ENCODE measurements around the gene CLIP2.

CLIP2 gene

DNA sequence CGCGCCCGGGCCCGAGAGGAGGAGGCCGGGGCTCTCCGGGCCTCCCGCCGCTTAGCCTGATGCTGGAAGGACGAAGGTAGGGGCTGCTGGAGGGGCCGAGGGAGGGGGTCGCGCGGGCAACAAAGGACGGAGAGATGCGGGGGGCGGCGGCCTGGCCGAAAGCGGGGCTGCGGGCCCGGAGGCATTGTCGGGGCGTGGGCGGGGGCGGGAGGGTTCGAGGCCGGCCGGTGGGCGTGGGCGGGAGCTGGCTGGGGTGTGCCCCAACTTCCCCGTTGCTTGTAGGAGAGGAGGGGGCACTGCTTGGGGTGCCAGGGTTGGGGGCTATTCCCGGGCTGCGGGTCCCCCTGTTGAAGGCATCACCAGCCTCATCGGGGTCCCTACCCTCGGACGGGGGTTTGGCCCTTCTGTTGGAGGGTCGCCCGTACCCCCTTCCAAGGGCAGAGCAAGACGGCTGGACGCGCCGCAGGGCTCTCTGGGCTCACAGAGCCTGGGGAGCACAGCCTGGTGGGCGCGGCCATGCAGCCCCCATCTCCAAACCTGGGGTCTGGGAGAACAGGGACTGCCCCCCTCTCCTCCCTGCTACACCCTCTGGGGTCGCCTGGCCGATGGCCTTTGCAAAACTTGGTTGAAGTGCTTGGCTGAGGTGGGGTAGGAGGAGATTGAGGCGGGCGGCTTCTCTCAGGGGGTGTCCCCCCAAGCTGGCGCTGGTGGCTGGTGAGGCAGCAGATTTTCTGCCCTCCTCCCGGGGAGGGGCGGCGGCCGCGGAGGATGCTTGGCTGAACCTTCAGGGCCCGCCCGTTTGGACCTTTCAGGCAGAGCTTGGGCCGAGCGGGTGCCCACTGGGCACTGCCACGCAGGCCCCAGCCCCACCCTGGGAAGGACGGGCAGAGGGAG is 699 bp downstream of the CLIP2 start:
- Histone ChIP-seq H4K20me1 (ENCODE audit: insufficient read depth, low read length) (peaks cover 29% of the 10 kb centered on the region), H3K9me3 (ENCODE audit: insufficient read depth, low read length, severe bottlenecking) (no peaks in the 10 kb centered on the region), H3K4me2 (ENCODE audit: insufficient read depth, low read length) (peak overlapping the region; percentile 77), H2AFZ (ENCODE audit: low read depth, low read length) (peak overlapping the region; percentile 80), H3K9ac (ENCODE audit: low read depth, low read length) (peak overlapping the region; percentile 84), H3K79me2 (ENCODE audit: insufficient read depth, low read length) (peaks cover 10% of the 10 kb centered on the region), H3K27me3 (ENCODE audit: insufficient read depth, low read length, poor library complexity) (peaks cover 14% of the 10 kb centered on the region), H3K27ac (ENCODE audit: low read length) (peak overlapping the region; percentile 35; the same call in 1 of the 2 replicates), H3K4me1 (ENCODE audit: insufficient read depth, low read length) (peaks cover 28% of the 10 kb centered on the region), H3K4me3 (ENCODE audit: low read depth in 1 of 2, low read length in 2 of 2) (peak overlapping the region; percentile 63 to 68), H3K36me3 (ENCODE audit: insufficient read depth, low read length) (no peaks in the 10 kb centered on the region)
- TF ChIP-seq, protein P1, sequence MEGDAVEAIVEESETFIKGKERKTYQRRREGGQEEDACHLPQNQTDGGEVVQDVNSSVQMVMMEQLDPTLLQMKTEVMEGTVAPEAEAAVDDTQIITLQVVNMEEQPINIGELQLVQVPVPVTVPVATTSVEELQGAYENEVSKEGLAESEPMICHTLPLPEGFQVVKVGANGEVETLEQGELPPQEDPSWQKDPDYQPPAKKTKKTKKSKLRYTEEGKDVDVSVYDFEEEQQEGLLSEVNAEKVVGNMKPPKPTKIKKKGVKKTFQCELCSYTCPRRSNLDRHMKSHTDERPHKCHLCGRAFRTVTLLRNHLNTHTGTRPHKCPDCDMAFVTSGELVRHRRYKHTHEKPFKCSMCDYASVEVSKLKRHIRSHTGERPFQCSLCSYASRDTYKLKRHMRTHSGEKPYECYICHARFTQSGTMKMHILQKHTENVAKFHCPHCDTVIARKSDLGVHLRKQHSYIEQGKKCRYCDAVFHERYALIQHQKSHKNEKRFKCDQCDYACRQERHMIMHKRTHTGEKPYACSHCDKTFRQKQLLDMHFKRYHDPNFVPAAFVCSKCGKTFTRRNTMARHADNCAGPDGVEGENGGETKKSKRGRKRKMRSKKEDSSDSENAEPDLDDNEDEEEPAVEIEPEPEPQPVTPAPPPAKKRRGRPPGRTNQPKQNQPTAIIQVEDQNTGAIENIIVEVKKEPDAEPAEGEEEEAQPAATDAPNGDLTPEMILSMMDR (IDR thresholded peaks at IDR 0.05; ENCODE audit: borderline replicate concordance, extremely low read depth, low read length, poor library complexity, severe bottlenecking) = no peak
- TF ChIP-seq EZH2 (IDR thresholded peaks at IDR 0.05; ENCODE audit: borderline replicate concordance, low read depth, low read length, severe bottlenecking) = peak; percentile 47
- DNase-seq = peak; percentile 36
- ATAC-seq (ENCODE audit: insufficient read depth, low read depth) = peak; percentile 14; the same call in 1 of the 3 replicates

- Histone ChIP-seq H3K27ac (ENCODE audit: low read length) (no peak overlapping the region; the same call in 1 of the 2 replicates), H3K79me2 (ENCODE audit: insufficient read depth, low read length) (peaks cover 13% of the 10 kb centered on the region), H2AFZ (ENCODE audit: low read depth, low read length) (no peak overlapping the region), H3K36me3 (ENCODE audit: insufficient read depth, low read length) (no peaks in the 10 kb centered on the region), H3K4me1 (ENCODE audit: insufficient read depth, low read length) (peaks cover 28% of the 10 kb centered on the region), H3K9ac (ENCODE audit: low read depth, low read length) (peak overlapping the region; percentile 84; the same call in 1 of the 2 replicates), H3K4me3 (ENCODE audit: low read depth in 1 of 2, low read length in 2 of 2) (peak overlapping the region in 1 of 2 experiments; percentile 63; a peak in 3 of 4 replicates), H3K9me3 (ENCODE audit: insufficient read depth, low read length, severe bottlenecking) (no peaks in the 10 kb centered on the region), H3K27me3 (ENCODE audit: insufficient read depth, low read length, poor library complexity) (peaks cover 14% of the 10 kb centered on the region), H4K20me1 (ENCODE audit: insufficient read depth, low read length) (peaks cover 29% of the 10 kb centered on the region), H3K4me2 (ENCODE audit: insufficient read depth, low read length) (peak overlapping the region; percentile 77)
- TF ChIP-seq, protein P1 (IDR thresholded peaks at IDR 0.05; ENCODE audit: borderline replicate concordance, extremely low read depth, low read length, poor library complexity, severe bottlenecking) = no peak
- no peak for TF ChIP-seq EZH2 (IDR thresholded peaks at IDR 0.05; ENCODE audit: borderline replicate concordance, low read depth, low read length, severe bottlenecking)
- DNase-seq = no peak
- ATAC-seq (ENCODE audit: insufficient read depth, low read depth) = no peak
Observed at GRCh38 chr7:74290553-74290950, 1.3 kb downstream of the CLIP2 start.

GRCh38 chr7:74290981-74291441 is 1.8 kb downstream of the CLIP2 start:
- ATAC-seq (ENCODE audit: insufficient read depth, low read depth) = no peak
- Histone ChIP-seq H3K27ac (ENCODE audit: low read length) (no peak overlapping the region), H3K9me3 (ENCODE audit: insufficient read depth, low read length, severe bottlenecking) (no peaks in the 10 kb centered on the region), H3K9ac (ENCODE audit: low read depth, low read length) (no peak overlapping the region), H3K27me3 (ENCODE audit: insufficient read depth, low read length, poor library complexity) (peaks cover 14% of the 10 kb centered on the region), H2AFZ (ENCODE audit: low read depth, low read length) (no peak overlapping the region), H4K20me1 (ENCODE audit: insufficient read depth, low read length) (peaks cover 29% of the 10 kb centered on the region), H3K4me1 (ENCODE audit: insufficient read depth, low read length) (peaks cover 28% of the 10 kb centered on the region), H3K4me3 (ENCODE audit: low read depth in 1 of 2, low read length in 2 of 2) (peak overlapping the region in 1 of 2 experiments; percentile 63; a peak in 1 of 4 replicates), H3K4me2 (ENCODE audit: insufficient read depth, low read length) (peak overlapping the region; percentile 77), H3K79me2 (ENCODE audit: insufficient read depth, low read length) (peaks cover 13% of the 10 kb centered on the region), H3K36me3 (ENCODE audit: insufficient read depth, low read length) (no peaks in the 10 kb centered on the region)
- TF ChIP-seq, protein P1 (IDR thresholded peaks at IDR 0.05; ENCODE audit: borderline replicate concordance, extremely low read depth, low read length, poor library complexity, severe bottlenecking) = no peak
- no peak for TF ChIP-seq EZH2 (IDR thresholded peaks at IDR 0.05; ENCODE audit: borderline replicate concordance, low read depth, low read length, severe bottlenecking)
- no peak for DNase-seq
